HG03097 (cell line): ENCODE results near the gene HTT-AS.
A peak's percentile ranks its signal among the peaks of the same experiment; 100 is the strongest.
"Not testable (repeated sequence)": the region's sequence is repeated elsewhere in the genome, so short reads cannot be mapped to it uniquely, and the experiment has no call there.

Source experiments
- ATAC-seq: cut with Tn5 transposase; IDR thresholded peaks from one replicate; pipeline ENCODE4 v1.9.1; 2021; ENCODE audit not compliant: unreplicated experiment, low FRiP score

HTT-AS gene

GRCh38 chr4:3059943-3060342, 14.4 kb downstream of the HTT-AS start:
- ATAC-seq: no peak

GRCh38 chr4:3054169-3054759, 20.1 kb downstream of the HTT-AS start:
- ATAC-seq: no peak

GRCh38 chr4:3051141-3051897, 23.0 kb downstream of the HTT-AS start:
- ATAC-seq: not testable (repeated sequence)

GRCh38 chr4:3047464-3048286, 26.7 kb downstream of the HTT-AS start:
- ATAC-seq: peak; percentile 90

GRCh38 chr4:3046623-3047022, 27.7 kb downstream of the HTT-AS start:
- ATAC-seq: no peak

GRCh38 chr4:3046162-3046561, 28.2 kb downstream of the HTT-AS start:
- no peak for ATAC-seq

GRCh38 chr4:3044870-3045819, 29.2 kb downstream of the HTT-AS start:
- ATAC-seq: no peak

GRCh38 chr4:3043282-3044020, 30.9 kb downstream of the HTT-AS start:
- ATAC-seq: no peak

GRCh38 chr4:3042226-3042625, 32.1 kb downstream of the HTT-AS start:
- ATAC-seq: no peak

GRCh38 chr4:3041192-3042142, 32.9 kb downstream of the HTT-AS start:
- ATAC-seq: no peak

GRCh38 chr4:3040452-3041191, 33.7 kb downstream of the HTT-AS start:
- no peak for ATAC-seq

GRCh38 chr4:3039706-3040366, 34.5 kb downstream of the HTT-AS start:
- ATAC-seq: no peak

GRCh38 chr4:3037957-3038461, 36.3 kb downstream of the HTT-AS start:
- ATAC-seq: no peak

GRCh38 chr4:3036131-3036952, 38.0 kb downstream of the HTT-AS start:
- ATAC-seq: no peak

GRCh38 chr4:3035674-3036073, 38.7 kb downstream of the HTT-AS start:
- ATAC-seq: no peak

GRCh38 chr4:3035249-3035648, 39.1 kb downstream of the HTT-AS start:
- ATAC-seq: no peak
